ENCODE data around the gene NAA25.
"Not testable (repeated sequence)": the region's sequence is repeated elsewhere in the genome, so short reads cannot be mapped to it uniquely, and the experiment has no call there.

- TF ChIP-seq CTCF, POLR2A (IDR thresholded peaks at IDR 0.05): not testable (repeated sequence)
Observed at GRCh38 chr12:112100500-112100899, 8.1 kb downstream of the NAA25 start.

Measured in vagina (tissue), 2 donors.